SK-N-SH (cell line): Measurements from ENCODE around the gene KIT. TPM values are rescaled to one million over a fixed set of nuclear protein-coding genes. Genes with fewer than 3 reads are reported as not detected.

Experiments
- CTCF ChIA-PET: fragments of 300-600, 350-600 bp; formaldehyde crosslinking; extraction: SDS; loops from one replicate; lab custom pipeline; 2021; lab: Yijun Ruan, JAX
- POLR2A ChIA-PET: fragments of 350-600 bp; sonication (Branson Sonifier 250); formaldehyde crosslinking; extraction: SDS; loops from one replicate; lab custom pipeline; 2020; ENCODE audit warnings: antibody characterized with exemption, inconsistent platforms; lab: Yijun Ruan, JAX
- DNase-seq: peaks from one replicate; pipeline ENCODE4 v3.0.0; 2012
- H2AFZ ChIP-seq: fragments of 200-600 bp; sonication (generic); 2 replicates; pipeline ENCODE4 v1.8.1; 2016; ENCODE audit warnings: antibody characterized with exemption, mild to moderate bottlenecking, low read depth
- H3F3A ChIP-seq: fragments of 200-600 bp; sonication (generic); replicated peaks from 2 replicates; pipeline ENCODE3; 2016; ENCODE audit warnings: antibody characterized with exemption, mild to moderate bottlenecking; ENCODE audit not compliant: insufficient read depth
- H3K27ac ChIP-seq, 2 experiments: fragments of 200-500 bp in 1 of 2; fragments of 200-600 bp in 1 of 2; sonication (Bioruptor generic) in 1 of 2; sonication (generic), shearing (Covaris generic) in 1 of 2; 2 replicates each; pipeline versions ENCODE4 v1.5.1 to v1.6.1; 2014 to 2016; ENCODE audit warnings: low read depth in 2 of 2, inconsistent platforms in 1 of 2, low read length in 1 of 2, mild to moderate bottlenecking in 1 of 2, mixed read lengths in 1 of 2
- H3K27me3 ChIP-seq: fragments of 200-600 bp; sonication (generic), shearing (Covaris generic); 2 replicates; pipeline ENCODE4 v1.6.1; 2016; ENCODE audit warnings: mixed run types; ENCODE audit not compliant: insufficient read depth
- H3K36me3 ChIP-seq, 2 experiments: fragments of 200-500 bp in 1 of 2; fragments of 200-600 bp in 1 of 2; sonication (Bioruptor generic) in 1 of 2; sonication (generic) in 1 of 2; replicated peaks in 1 of 2; 2 replicates each; pipeline versions ENCODE3 to v1.5.1; 2014 to 2016; ENCODE audit warnings: low read length in 1 of 2, mild to moderate bottlenecking in 1 of 2; ENCODE audit not compliant: insufficient read depth in 2 of 2, control insufficient read depth in 1 of 2
- H3K4me1 ChIP-seq, 2 experiments: fragments of 200-500 bp in 1 of 2; fragments of 200-600 bp in 1 of 2; sonication (Bioruptor generic) in 1 of 2; sonication (generic), shearing (Covaris generic) in 1 of 2; 2 replicates each; pipeline versions ENCODE4 v1.5.1 to v1.6.1; 2014 to 2016; ENCODE audit warnings: low read depth in 1 of 2, low read length in 1 of 2, mixed run types in 1 of 2; ENCODE audit not compliant: insufficient read depth in 2 of 2, control insufficient read depth in 1 of 2
- H3K4me2 ChIP-seq: fragments of 200-600 bp; sonication (generic), shearing (Covaris generic); 2 replicates; pipeline ENCODE4 v1.6.1; 2017; ENCODE audit warnings: mixed run types
- H3K4me3 ChIP-seq, 2 experiments: fragments of 200-500 bp in 1 of 2; fragments of 200-600 bp in 1 of 2; sonication (Bioruptor generic) in 1 of 2; sonication (generic), shearing (Covaris generic) in 1 of 2; 2 replicates each; pipeline versions ENCODE4 v1.5.1 to v1.8.1; 2014 to 2016; ENCODE audit warnings: low read depth in 2 of 2, inconsistent platforms in 1 of 2, low read length in 1 of 2, mild to moderate bottlenecking in 1 of 2, mixed read lengths in 1 of 2, moderate library complexity in 1 of 2
- H3K79me2 ChIP-seq: fragments of 200-600 bp; sonication (generic); 2 replicates; pipeline ENCODE4 v1.8.1; 2017; ENCODE audit warnings: mild to moderate bottlenecking; ENCODE audit not compliant: insufficient read depth
- H3K9ac ChIP-seq: fragments of 200-600 bp; sonication (generic); 2 replicates; pipeline ENCODE4 v1.6.1; 2017; ENCODE audit warnings: mixed run types
- H3K9me2 ChIP-seq: fragments of 200-600 bp; sonication (generic); 2 replicates; pipeline ENCODE4 v1.6.1; 2017; ENCODE audit warnings: mixed run types
- H3K9me3 ChIP-seq: fragments of 200-600 bp; sonication (generic); 2 replicates; pipeline ENCODE4 v1.6.1; 2017; ENCODE audit warnings: mixed run types, mild to moderate bottlenecking, moderate library complexity
- H4K20me1 ChIP-seq: fragments of 200-600 bp; sonication (generic); 2 replicates; pipeline ENCODE4 v1.6.1; 2017; ENCODE audit warnings: mild to moderate bottlenecking, mixed run types; ENCODE audit not compliant: insufficient read depth
- CTCF ChIP-seq: fragments of 200-600 bp; sonication (generic); IDR thresholded peaks from 2 replicates; pipeline ENCODE4 v1.6.1; 2017; ENCODE audit warnings: antibody characterized with exemption, mild to moderate bottlenecking, moderate library complexity
- ELF1 ChIP-seq: IDR thresholded peaks from 2 replicates; pipeline ENCODE4 v1.4.0; 2012
- EP300 ChIP-seq, 2 experiments: IDR thresholded peaks; 2 replicates each; pipeline versions ENCODE4 v1.4.0 to v1.6.1; 2012; ENCODE audit warnings: borderline replicate concordance in 1 of 2, low read depth in 1 of 2, low read length in 1 of 2
- EZH2phosphoT487 ChIP-seq: fragments of 200-600 bp; sonication (generic); IDR thresholded peaks from 2 replicates; pipeline ENCODE4 v1.6.1; 2017; ENCODE audit warnings: low read depth, mixed run types, mild to moderate bottlenecking, antibody characterized with exemption, moderate library complexity, borderline replicate concordance
- FOSL2 ChIP-seq: IDR thresholded peaks from 2 replicates; pipeline ENCODE4 v1.4.0; 2012; ENCODE audit warnings: low read depth, mild to moderate bottlenecking, moderate library complexity, borderline replicate concordance
- FOXJ3 ChIP-seq: sonication (generic); formaldehyde crosslinking; IDR thresholded peaks from 2 replicates; pipeline ENCODE4 v1.5.1; 2020; ENCODE audit warnings: mild to moderate bottlenecking, missing genetic modification reagents
- GABPA ChIP-seq: IDR thresholded peaks from 2 replicates; pipeline ENCODE4 v1.4.0; 2012; ENCODE audit warnings: low read depth, mild to moderate bottlenecking
- IRF3 ChIP-seq: fragments of 150-350 bp; IDR thresholded peaks from 2 replicates; pipeline ENCODE4 v1.6.1; 2016; ENCODE audit warnings: mild to moderate bottlenecking, low read depth, low read length
- MXI1 ChIP-seq: IDR thresholded peaks from 2 replicates; pipeline ENCODE4 v1.6.1; 2012; ENCODE audit warnings: mild to moderate bottlenecking, low read depth, low read length, improper control_type of control experiment
- NRF1 ChIP-seq: IDR thresholded peaks from 2 replicates; pipeline ENCODE4 v1.6.1; 2012; ENCODE audit warnings: low read depth, mild to moderate bottlenecking, low read length
- POLR2AphosphoS5 ChIP-seq: IDR thresholded peaks from 2 replicates; pipeline ENCODE4 v1.6.1; 2012; ENCODE audit warnings: low read depth, low read length
- RCOR1 ChIP-seq: fragments of 150-350 bp; IDR thresholded peaks from 2 replicates; pipeline ENCODE4 v1.6.1; 2017; ENCODE audit warnings: antibody characterized with exemption, low read length
- RXRA ChIP-seq: IDR thresholded peaks from 2 replicates; pipeline ENCODE4 v1.4.0; 2012; ENCODE audit warnings: low read depth, mild to moderate bottlenecking, borderline replicate concordance
- SIN3A ChIP-seq: IDR thresholded peaks from 2 replicates; pipeline ENCODE4 v1.6.1; 2012; ENCODE audit warnings: low read depth, mild to moderate bottlenecking, low read length, moderate library complexity, borderline replicate concordance
- TAF1 ChIP-seq: IDR thresholded peaks from 2 replicates; pipeline ENCODE4 v1.6.1; 2012; ENCODE audit warnings: low read depth, mild to moderate bottlenecking, low read length, moderate library complexity, borderline replicate concordance
- TEAD4 ChIP-seq: IDR thresholded peaks from 2 replicates; pipeline ENCODE4 v1.4.0; 2012; ENCODE audit warnings: mild to moderate bottlenecking, borderline replicate concordance; ENCODE audit not compliant: insufficient read depth
- USF1 ChIP-seq: IDR thresholded peaks from 2 replicates; pipeline ENCODE4 v1.4.0; 2012; ENCODE audit warnings: low read depth, borderline replicate concordance
- WGBS: methylation state at CpG from one replicate; pipeline ENCODE4 v1.1.6; 2017; ENCODE audit warnings: low lambda C conversion rate; 5-methylcytosine and 5-hydroxymethylcytosine counted together
- polyA plus RNA-seq, 3 experiments: library from polyadenylated mRNA; depleted of rRNA; stranded (reverse); fragments of >200 nt; gene quantifications; 2 replicates each; pipeline ENCODE4 v1.2.3, GENCODE V29; 2012

KIT gene
- polyA plus RNA-seq, 1 of the 3 experiments (the other 2 are of a cell fraction): 0.79 TPM

- H3K9ac ChIP-seq: no peak overlapping the region
- 12% methylated on average over 2 of the region's 2 CpGs for WGBS
- no peaks in the 10 kb centered on the region for H3K9me2 ChIP-seq
- H3F3A ChIP-seq: no peaks in the 10 kb centered on the region
- CTCF ChIA-PET: interaction anchor here (0.8 kb wide), 1 partner anchor 36 kb away, joined by 3 read pairs; no protein-coding TSS in a partner anchor
- POLR2A ChIA-PET: no interaction called here
- H3K27ac ChIP-seq: no peak overlapping the region
- H3K4me1 ChIP-seq: no peaks in the 10 kb centered on the region
- no peak for DNase-seq
- H3K4me2 ChIP-seq: no peak overlapping the region
- no peaks in the 10 kb centered on the region for H3K36me3 ChIP-seq
- H4K20me1 ChIP-seq: no peaks in the 10 kb centered on the region
- no peaks in the 10 kb centered on the region for H3K79me2 ChIP-seq
- no peaks in the 10 kb centered on the region for H3K9me3 ChIP-seq
- H3K27me3 ChIP-seq: no peaks in the 10 kb centered on the region
- H2AFZ ChIP-seq: no peak overlapping the region
- no peak for TF ChIP-seq TAF1
- TF ChIP-seq POLR2AphosphoS5: no peak
- TF ChIP-seq TEAD4: no peak
- no peak for TF ChIP-seq FOSL2
- TF ChIP-seq NRF1: no peak
- no peak overlapping the region for H3K4me3 ChIP-seq
Measured at GRCh38 chr4:54754394-54754793, 96.6 kb downstream of the KIT start.

GRCh38 chr4:54764476-54764875, 106.7 kb downstream of the KIT start:
- H3K4me2 ChIP-seq: no peak overlapping the region
- H4K20me1 ChIP-seq: no peaks in the 10 kb centered on the region
- POLR2A ChIA-PET: no interaction called here
- no peak overlapping the region for H3K4me3 ChIP-seq
- WGBS: 15% methylated on average over 1 of the region's 3 CpGs
- TF ChIP-seq ELF1: no peak
- no peak for TF ChIP-seq POLR2AphosphoS5
- no peak for TF ChIP-seq FOSL2
- TF ChIP-seq EP300 (IDR thresholded peaks at IDR 0.05; ENCODE audit: borderline replicate concordance in 1 of 2, low read depth in 1 of 2, low read length in 1 of 2): no peak
- no peak for TF ChIP-seq CTCF
- no peak for TF ChIP-seq FOXJ3 (CRISPR knock-in tag)
- H3K79me2 ChIP-seq: no peaks in the 10 kb centered on the region
- no peaks in the 10 kb centered on the region for H3F3A ChIP-seq
- DNase-seq: no peak
- no peaks in the 10 kb centered on the region for H3K27me3 ChIP-seq
- H3K36me3 ChIP-seq: no peaks in the 10 kb centered on the region
- CTCF ChIA-PET: no interaction called here
- H3K9me2 ChIP-seq: no peaks in the 10 kb centered on the region
- H3K27ac ChIP-seq: no peak overlapping the region
- no peaks in the 10 kb centered on the region for H3K4me1 ChIP-seq
- no peak overlapping the region for H2AFZ ChIP-seq
- H3K9ac ChIP-seq: no peak overlapping the region
- no peaks in the 10 kb centered on the region for H3K9me3 ChIP-seq

GRCh38 chr4:54767376-54767775, 109.6 kb downstream of the KIT start:
- Histone ChIP-seq H3K4me3 (no peak overlapping the region), H3K27me3 (no peaks in the 10 kb centered on the region), H3K27ac (no peak overlapping the region), H3K9ac (no peak overlapping the region), H3K79me2 (no peaks in the 10 kb centered on the region), H2AFZ (no peak overlapping the region), H3K4me1 (no peaks in the 10 kb centered on the region), H3F3A (no peaks in the 10 kb centered on the region), H3K9me3 (no peaks in the 10 kb centered on the region), H3K36me3 (no peaks in the 10 kb centered on the region), H3K9me2 (no peaks in the 10 kb centered on the region), H3K4me2 (no peak overlapping the region), H4K20me1 (no peaks in the 10 kb centered on the region)
- POLR2A ChIA-PET: interaction anchor here (0.6 kb wide), 1 partner anchor 131 kb away, joined by 3 read pairs; no protein-coding TSS in a partner anchor
- CTCF ChIA-PET: interaction anchor here (1.0 to 1.1 kb wide), 2 partner anchors 204 kb away, joined by 3 read pairs; no protein-coding TSS in a partner anchor
- no peak for DNase-seq
- no peak for TF ChIP-seq POLR2AphosphoS5
- no peak for TF ChIP-seq USF1
- no peak for TF ChIP-seq GABPA
- no peak for TF ChIP-seq TAF1
- no peak for TF ChIP-seq RXRA
- no peak for TF ChIP-seq NRF1
- no peak for TF ChIP-seq RCOR1
- TF ChIP-seq SIN3A: no peak
- TF ChIP-seq MXI1: no peak
- TF ChIP-seq EZH2phosphoT487: no peak
- TF ChIP-seq FOXJ3 (CRISPR knock-in tag): no peak
- no peak for TF ChIP-seq IRF3
